ENCODE data around the gene WASL. TPM values are rescaled to one million over a fixed set of nuclear protein-coding genes. Genes with fewer than 3 reads are reported as not detected.
A peak's percentile ranks its signal among the peaks of the same experiment; 100 is the strongest.
"Not testable (repeated sequence)": the region's sequence is repeated elsewhere in the genome, so short reads cannot be mapped to it uniquely, and the experiment has no call there.

The WASL gene
- total RNA-seq, 6 donors from 2014 or later = 24.1 to 62.2 (median 31.3) TPM

DNA sequence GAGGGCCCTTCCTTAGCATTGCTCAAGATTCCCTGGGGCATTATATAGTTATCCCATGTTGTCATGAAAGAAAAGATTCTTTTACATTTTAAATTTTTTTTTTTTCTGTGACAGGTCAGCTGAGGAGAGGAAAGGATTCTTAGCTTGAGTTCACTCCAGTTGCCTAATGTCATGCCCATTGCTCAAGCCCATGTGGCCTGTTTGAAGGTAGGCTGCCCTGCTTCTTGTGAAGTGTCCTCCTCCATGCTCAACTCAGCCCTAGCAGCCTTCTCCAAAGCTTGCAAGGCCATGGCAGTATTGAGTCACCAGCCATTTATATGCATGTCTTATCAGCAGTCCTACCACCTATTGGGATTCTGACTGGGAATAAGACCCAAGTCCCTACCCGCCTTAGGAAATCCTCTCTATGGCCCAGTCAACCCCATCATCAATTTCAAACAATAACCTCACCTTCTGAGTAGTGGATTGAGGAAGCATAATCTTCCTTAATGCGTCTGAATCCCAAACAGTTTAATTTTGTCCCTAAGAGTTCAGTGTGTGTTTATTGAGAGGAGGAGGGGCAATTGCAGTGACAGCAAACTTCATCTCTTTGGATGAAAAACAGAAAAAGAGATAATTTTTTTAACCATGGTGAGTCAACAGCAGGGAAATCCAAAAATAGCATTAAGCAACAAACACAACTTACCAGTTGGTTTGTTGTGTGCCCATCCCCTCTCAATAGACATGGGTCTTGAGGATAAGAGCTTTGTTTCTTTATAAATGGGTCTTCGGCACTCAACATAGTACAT is 38.6 kb upstream of the WASL start:
- H3K9me3 ChIP-seq = no peaks in the 10 kb centered on the region
- H3K4me3 ChIP-seq = no peak overlapping the region
- H3K27ac ChIP-seq = no peak overlapping the region
- TF ChIP-seq POLR2A (IDR thresholded peaks at IDR 0.05) (no peak), POLR2AphosphoS5 (IDR thresholded peaks at IDR 0.05) (no peak), EP300 (IDR thresholded peaks at IDR 0.05) (no peak), CTCF (IDR thresholded peaks at IDR 0.05) (no peak)
- H3K36me3 ChIP-seq = no peaks in the 10 kb centered on the region
- H3K27me3 ChIP-seq = no peaks in the 10 kb centered on the region
- no peak for ATAC-seq (ENCODE audit: low FRiP score in 2 of 2)
- peaks cover 0 to 5% (median 0%) of the 10 kb centered on the region in 4 donors for H3K4me1 ChIP-seq
- no peak for DNase-seq
- 90 to 93% methylated on average over 3 of the region's 3 CpGs for WGBS, 2 donors

- TF ChIP-seq POLR2A (IDR thresholded peaks at IDR 0.05) = no peak
- no peak for TF ChIP-seq CTCF (IDR thresholded peaks at IDR 0.05)
- TF ChIP-seq EP300 (IDR thresholded peaks at IDR 0.05) = no peak
- no peak for TF ChIP-seq POLR2AphosphoS5 (IDR thresholded peaks at IDR 0.05)
- H3K4me1 ChIP-seq = peaks cover 0 to 5% (median 0%) of the 10 kb centered on the region in 4 donors
- no peaks in the 10 kb centered on the region for H3K36me3 ChIP-seq
- no peaks in the 10 kb centered on the region for H3K9me3 ChIP-seq
- H3K27me3 ChIP-seq = no peaks in the 10 kb centered on the region
- DNase-seq = no peak
- ATAC-seq (ENCODE audit: low FRiP score in 2 of 2) = peak in 1 of 2 donors; percentile 78
- H3K4me3 ChIP-seq = no peak overlapping the region
- H3K27ac ChIP-seq = no peak overlapping the region
These were observed 35.5 kb upstream of the WASL start for GRCh38 chr7:123784263-123784662.

DNA sequence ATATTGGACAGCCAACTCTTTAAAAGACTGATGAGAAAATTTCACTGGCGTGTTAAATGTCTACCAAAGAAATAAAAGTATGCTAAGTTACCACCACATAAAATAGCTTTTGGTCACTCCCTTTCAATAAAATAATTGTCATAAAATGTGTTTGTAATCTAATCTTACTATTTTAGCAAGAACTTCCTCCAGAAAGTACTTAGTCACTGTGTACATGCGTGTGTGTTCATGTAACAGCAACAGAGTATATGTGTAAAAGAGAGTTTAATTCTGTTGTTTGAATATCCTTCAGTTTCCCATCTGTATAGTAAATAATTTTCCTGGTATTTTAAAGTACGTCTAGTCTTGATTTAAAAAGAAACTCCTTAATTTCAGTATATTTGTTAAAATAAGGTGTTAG is 35.0 kb upstream of the WASL start:
- H3K9me3 ChIP-seq = no peaks in the 10 kb centered on the region
- WGBS, 2 donors = 76 to 78% methylated on average over 3 of the region's 3 CpGs
- ATAC-seq (ENCODE audit: low FRiP score in 2 of 2) (no peak), DNase-seq (no peak)
- TF ChIP-seq POLR2A (IDR thresholded peaks at IDR 0.05) (no peak), POLR2AphosphoS5 (IDR thresholded peaks at IDR 0.05) (no peak)
- H3K27me3 ChIP-seq = no peaks in the 10 kb centered on the region
- peaks cover 0 to 5% (median 0%) of the 10 kb centered on the region in 4 donors for H3K4me1 ChIP-seq
- H3K27ac ChIP-seq = no peak overlapping the region
- H3K4me3 ChIP-seq = no peak overlapping the region
- no peaks in the 10 kb centered on the region for H3K36me3 ChIP-seq

GRCh38 chr7:123782071-123782798 is 33.4 kb upstream of the WASL start:
- 63 to 67% methylated on average over 2 of the region's 2 CpGs for WGBS, 2 donors

GRCh38 chr7:123780472-123780871 is 31.7 kb upstream of the WASL start:
- not testable (repeated sequence) for ATAC-seq (ENCODE audit: low FRiP score in 2 of 2); H3K4me3 ChIP-seq; H3K36me3 ChIP-seq; H3K9me3 ChIP-seq; H3K27ac ChIP-seq; H3K4me1 ChIP-seq; DNase-seq; H3K27me3 ChIP-seq
- WGBS, 2 donors = 40% methylated on average over 1 of the region's 2 CpGs; no CpG with 5 or more reads in 1 of the 2 donors

More at GRCh38 chr7:123782071-123782798, 33.4 kb upstream of the WASL start:
- H3K9me3 ChIP-seq = no peaks in the 10 kb centered on the region
- H3K4me1 ChIP-seq = peaks cover 0 to 5% (median 0%) of the 10 kb centered on the region in 4 donors
- ATAC-seq (ENCODE audit: low FRiP score in 2 of 2) = no peak
- no peaks in the 10 kb centered on the region for H3K27me3 ChIP-seq
- H3K36me3 ChIP-seq = no peaks in the 10 kb centered on the region
- DNase-seq = no peak
- H3K4me3 ChIP-seq = no peak overlapping the region
- TF ChIP-seq EP300 (IDR thresholded peaks at IDR 0.05) (no peak), POLR2A (IDR thresholded peaks at IDR 0.05) (no peak), POLR2AphosphoS5 (IDR thresholded peaks at IDR 0.05) (no peak)
- H3K27ac ChIP-seq = no peak overlapping the region

GRCh38 chr7:123774496-123774895 is 25.7 kb upstream of the WASL start:
- Histone ChIP-seq H3K36me3 (no peaks in the 10 kb centered on the region), H3K4me3 (no peak overlapping the region), H3K4me1 (no peaks in the 10 kb centered on the region), H3K27ac (no peak overlapping the region), H3K9me3 (no peaks in the 10 kb centered on the region), H3K27me3 (no peaks in the 10 kb centered on the region)
- TF ChIP-seq POLR2A (IDR thresholded peaks at IDR 0.05) (no peak), CTCF (IDR thresholded peaks at IDR 0.05) (no peak), EP300 (IDR thresholded peaks at IDR 0.05) (no peak), POLR2AphosphoS5 (IDR thresholded peaks at IDR 0.05) (no peak)
- DNase-seq = no peak
- ATAC-seq (ENCODE audit: low FRiP score in 2 of 2) = peak in 1 of 2 donors; percentile 51
- WGBS, 2 donors = 55 to 64% methylated on average over 4 of the region's 4 CpGs
